GM18520 (cell line): ENCODE measurements around the gene NMNAT3.
"Not testable (repeated sequence)": the region's sequence is repeated elsewhere in the genome, so short reads cannot be mapped to it uniquely, and the experiment has no call there.

Experiments used
- ATAC-seq: cut with Tn5 transposase; IDR thresholded peaks from one replicate; pipeline ENCODE4 v1.9.1; 2021; ENCODE audit not compliant: unreplicated experiment

Gene NMNAT3

GRCh38 chr3:139639662-139640061, 38.1 kb downstream of the NMNAT3 start:
- no peak for ATAC-seq

GRCh38 chr3:139638518-139638917, 39.3 kb downstream of the NMNAT3 start:
- ATAC-seq = no peak

- no peak for ATAC-seq
Observed at GRCh38 chr3:139636511-139636910, 41.3 kb downstream of the NMNAT3 start.

GRCh38 chr3:139634111-139634635, 43.6 kb downstream of the NMNAT3 start:
- no peak for ATAC-seq

- ATAC-seq = no peak
Observed at GRCh38 chr3:139633511-139633910, 44.3 kb downstream of the NMNAT3 start.

GRCh38 chr3:139630542-139630941, 47.2 kb downstream of the NMNAT3 start:
- no peak for ATAC-seq

GRCh38 chr3:139629033-139629432, 48.7 kb downstream of the NMNAT3 start:
- no peak for ATAC-seq

- ATAC-seq = no peak
Observed at GRCh38 chr3:139627759-139628158, 50.0 kb downstream of the NMNAT3 start.

- no peak for ATAC-seq
Observed at GRCh38 chr3:139620438-139620837, 57.3 kb downstream of the NMNAT3 start.

- no peak for ATAC-seq
Observed at GRCh38 chr3:139619484-139619883, 58.3 kb downstream of the NMNAT3 start.

- ATAC-seq = no peak
Observed at GRCh38 chr3:139617672-139618268, 60.0 kb downstream of the NMNAT3 start.

- no peak for ATAC-seq
Observed at GRCh38 chr3:139611528-139611927, 66.2 kb downstream of the NMNAT3 start.

- no peak for ATAC-seq
Observed at GRCh38 chr3:139610886-139611285, 66.9 kb downstream of the NMNAT3 start.

GRCh38 chr3:139608924-139609323, 68.8 kb downstream of the NMNAT3 start:
- no peak for ATAC-seq

- ATAC-seq = no peak
Observed at GRCh38 chr3:139608108-139608380, 69.7 kb downstream of the NMNAT3 start.

GRCh38 chr3:139607257-139608107, 70.3 kb downstream of the NMNAT3 start:
- ATAC-seq = no peak

- ATAC-seq = no peak
Observed at GRCh38 chr3:139602003-139602402, 75.8 kb downstream of the NMNAT3 start.

GRCh38 chr3:139601191-139601961, 76.4 kb downstream of the NMNAT3 start:
- no peak for ATAC-seq

- ATAC-seq = no peak
Observed at GRCh38 chr3:139597947-139598346, 79.8 kb downstream of the NMNAT3 start.

- not testable (repeated sequence) for ATAC-seq
Observed at GRCh38 chr3:139591186-139591585, 86.6 kb downstream of the NMNAT3 start.

- ATAC-seq = no peak
Observed at GRCh38 chr3:139588450-139588849, 89.3 kb downstream of the NMNAT3 start.

- no peak for ATAC-seq
Observed at GRCh38 chr3:139587797-139588196, 90.0 kb downstream of the NMNAT3 start.
